Measurements from ENCODE around the gene ACER3. TPM values are rescaled to one million over a fixed set of nuclear protein-coding genes. Genes with fewer than 3 reads are reported as not detected.

ACER3 gene
- total RNA-seq, 1 donor from 2014 or later = 12.4 TPM

GRCh38 chr11:77020734-77021133, 160.0 kb downstream of the ACER3 start:
- DNase-seq (ENCODE audit: low read depth) (peak; percentile 70), FAIRE-seq (peak; percentile 64)

GRCh38 chr11:77024745-77025144, 164.0 kb downstream of the ACER3 start:
- TF ChIP-seq CTCF (IDR thresholded peaks at IDR 0.05; ENCODE audit: insufficient read depth, low read length, severe bottlenecking) = no peak
- no peaks in the 10 kb centered on the region for H3K36me3 ChIP-seq (ENCODE audit: control insufficient read depth, insufficient read depth, low read length)
- H3K27me3 ChIP-seq (ENCODE audit: control insufficient read depth, insufficient read depth, low read length) = no peaks in the 10 kb centered on the region
- no peak overlapping the region for H3K4me3 ChIP-seq (ENCODE audit: low read depth, low read length)
- no peak for DNase-seq (ENCODE audit: low read depth)
- FAIRE-seq = no peak

More at GRCh38 chr11:77020734-77021133, 160.0 kb downstream of the ACER3 start:
- no peaks in the 10 kb centered on the region for H3K27me3 ChIP-seq (ENCODE audit: control insufficient read depth, insufficient read depth, low read length)
- no peaks in the 10 kb centered on the region for H3K36me3 ChIP-seq (ENCODE audit: control insufficient read depth, insufficient read depth, low read length)
- no peak for TF ChIP-seq CTCF (IDR thresholded peaks at IDR 0.05; ENCODE audit: insufficient read depth, low read length, severe bottlenecking)
- H3K4me3 ChIP-seq (ENCODE audit: low read depth, low read length) = no peak overlapping the region

DNA sequence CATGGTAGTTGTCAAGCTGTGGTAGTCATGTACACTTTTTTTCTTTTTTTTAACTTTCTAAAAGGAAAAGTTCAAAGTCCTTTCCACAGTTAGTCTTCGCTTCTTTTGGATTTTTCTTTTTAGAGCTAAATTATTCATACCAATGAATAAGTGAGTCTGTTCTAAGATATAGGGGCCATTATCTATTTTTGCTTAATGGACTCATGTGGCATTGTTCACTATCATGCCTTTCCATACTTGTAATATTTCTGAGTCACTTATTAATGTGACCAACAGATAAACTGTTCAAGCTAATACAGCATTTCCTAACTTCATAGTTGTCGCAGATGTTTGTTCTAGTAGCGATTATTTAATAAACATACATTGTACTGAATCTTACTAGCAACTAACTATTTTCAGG, 165.5 kb downstream of the ACER3 start:
- no peaks in the 10 kb centered on the region for H3K36me3 ChIP-seq (ENCODE audit: control insufficient read depth, insufficient read depth, low read length)
- no peak for TF ChIP-seq CTCF (IDR thresholded peaks at IDR 0.05; ENCODE audit: insufficient read depth, low read length, severe bottlenecking)
- H3K27me3 ChIP-seq (ENCODE audit: control insufficient read depth, insufficient read depth, low read length) = peaks cover 2% of the 10 kb centered on the region
- DNase-seq (ENCODE audit: low read depth) = no peak
- no peak for FAIRE-seq
- no peak overlapping the region for H3K4me3 ChIP-seq (ENCODE audit: low read depth, low read length)

DNA sequence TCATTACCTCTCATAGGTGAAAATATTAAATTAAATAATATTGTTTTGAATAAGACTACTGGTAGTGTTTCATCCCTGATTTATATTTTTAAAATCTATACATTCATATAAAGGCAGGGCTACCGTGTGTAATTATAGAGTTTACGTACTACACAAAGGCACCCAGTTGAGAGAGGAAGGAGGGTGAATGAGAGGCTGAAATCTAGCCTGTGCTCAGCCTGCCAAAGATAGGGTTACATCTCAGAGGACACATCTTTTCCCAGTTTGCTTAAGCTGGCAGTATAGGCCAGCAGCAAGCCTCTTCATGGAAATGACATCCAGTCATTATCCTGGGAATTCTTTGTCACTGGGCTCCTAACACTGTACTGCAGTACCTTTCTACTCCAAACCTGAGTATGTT, 166.0 kb downstream of the ACER3 start:
- H3K4me3 ChIP-seq (ENCODE audit: low read depth, low read length) = no peak overlapping the region
- DNase-seq (ENCODE audit: low read depth) (no peak), FAIRE-seq (no peak)
- peaks cover 2% of the 10 kb centered on the region for H3K27me3 ChIP-seq (ENCODE audit: control insufficient read depth, insufficient read depth, low read length)
- H3K36me3 ChIP-seq (ENCODE audit: control insufficient read depth, insufficient read depth, low read length) = no peaks in the 10 kb centered on the region
- TF ChIP-seq CTCF (IDR thresholded peaks at IDR 0.05; ENCODE audit: insufficient read depth, low read length, severe bottlenecking) = no peak

- Histone ChIP-seq H3K36me3 (ENCODE audit: control insufficient read depth, insufficient read depth, low read length) (no peaks in the 10 kb centered on the region), H3K4me3 (ENCODE audit: low read depth, low read length) (no peak overlapping the region), H3K27me3 (ENCODE audit: control insufficient read depth, insufficient read depth, low read length) (peaks cover 2% of the 10 kb centered on the region)
- TF ChIP-seq CTCF (IDR thresholded peaks at IDR 0.05; ENCODE audit: insufficient read depth, low read length, severe bottlenecking) = no peak
- no peak for FAIRE-seq
- DNase-seq (ENCODE audit: low read depth) = peak; percentile 60
Measured at GRCh38 chr11:77027275-77027674, 166.6 kb downstream of the ACER3 start.

- H3K36me3 ChIP-seq (ENCODE audit: control insufficient read depth, insufficient read depth, low read length) = no peaks in the 10 kb centered on the region
- FAIRE-seq (no peak), DNase-seq (ENCODE audit: low read depth) (peak; percentile 35)
- no peak overlapping the region for H3K4me3 ChIP-seq (ENCODE audit: low read depth, low read length)
- no peak for TF ChIP-seq CTCF (IDR thresholded peaks at IDR 0.05; ENCODE audit: insufficient read depth, low read length, severe bottlenecking)
- H3K27me3 ChIP-seq (ENCODE audit: control insufficient read depth, insufficient read depth, low read length) = peaks cover 2% of the 10 kb centered on the region
Measured at GRCh38 chr11:77029829-77030228, 169.1 kb downstream of the ACER3 start.

Measured in bronchial epithelial cell (primary cell).